T-helper 9 cell (primary cell): ENCODE data around the gene PMFBP1.
"Not testable (repeated sequence)": the region's sequence is repeated elsewhere in the genome, so short reads cannot be mapped to it uniquely, and the experiment has no call there.

Experiments used
- DNase-seq: peaks from one replicate; pipeline ENCODE4 v3.0.0-alpha.2; 2020

Gene PMFBP1

GRCh38 chr16:72098936-72099335 is 73.0 kb downstream of the PMFBP1 start:
- DNase-seq = no peak

- no peak for DNase-seq
Observed at GRCh38 chr16:72094266-72094610, 77.7 kb downstream of the PMFBP1 start.

- DNase-seq = peak; percentile 80
Observed at GRCh38 chr16:72093448-72094265, 78.3 kb downstream of the PMFBP1 start, which contains the start of the genes DHX38 and TXNL4B. TSS of gene DHX38 (plus strand) at chr16:72093847. CDS start at chr16:72096158, 2,311 bp downstream. TSS of gene TXNL4B (minus strand) at chr16:72093620. CDS start at chr16:72090749, 2,871 bp downstream.

DNA sequence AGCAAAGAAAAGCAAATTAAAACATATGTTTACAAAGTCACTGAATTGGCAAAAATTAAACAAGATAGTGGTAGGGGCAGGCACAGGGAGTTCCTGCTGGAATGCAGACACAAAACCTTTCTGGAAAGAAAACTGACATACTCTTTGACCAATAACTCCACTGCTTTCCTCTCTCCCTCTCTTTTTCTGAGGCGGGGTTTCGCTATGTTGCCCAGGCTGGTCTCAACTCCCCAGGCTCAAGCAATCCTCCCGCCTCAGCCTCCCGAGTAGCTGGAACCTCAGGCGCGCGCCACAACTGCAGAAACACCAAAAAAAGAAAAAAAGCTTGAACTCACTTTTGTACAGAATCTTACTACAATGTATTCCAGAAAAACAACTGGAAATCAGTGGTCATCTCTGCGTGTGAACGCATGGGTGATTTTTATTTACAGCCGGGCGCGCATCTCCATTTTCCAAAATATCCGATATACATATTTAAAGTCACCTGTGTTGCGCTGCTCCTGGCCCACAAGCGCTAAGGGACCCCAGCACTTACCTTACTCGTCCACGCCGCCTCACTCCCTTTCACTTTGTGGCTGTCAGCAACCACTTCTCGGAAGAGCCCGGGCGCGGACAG is 79.0 kb downstream of the PMFBP1 start:
- DNase-seq = no peak

DNA sequence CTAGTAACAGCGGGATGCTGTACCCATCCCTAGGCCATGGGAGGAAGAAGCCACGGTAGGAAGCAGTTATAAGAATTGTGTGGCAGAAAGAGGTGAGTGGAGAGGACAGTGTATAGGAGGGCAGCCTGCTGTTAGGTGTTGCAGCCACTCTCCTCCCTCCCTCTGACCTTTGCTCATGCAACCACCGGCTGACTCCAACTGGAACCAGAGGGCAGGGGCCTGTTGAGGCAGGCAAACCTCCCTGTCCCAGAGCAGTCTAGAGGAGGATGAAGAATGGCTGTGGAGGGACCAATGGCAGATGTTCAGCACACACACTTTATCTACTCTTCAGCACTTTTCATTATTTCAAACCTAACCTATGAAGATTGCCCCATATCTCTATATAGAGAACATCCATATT is 80.7 kb downstream of the PMFBP1 start:
- DNase-seq = no peak

DNA sequence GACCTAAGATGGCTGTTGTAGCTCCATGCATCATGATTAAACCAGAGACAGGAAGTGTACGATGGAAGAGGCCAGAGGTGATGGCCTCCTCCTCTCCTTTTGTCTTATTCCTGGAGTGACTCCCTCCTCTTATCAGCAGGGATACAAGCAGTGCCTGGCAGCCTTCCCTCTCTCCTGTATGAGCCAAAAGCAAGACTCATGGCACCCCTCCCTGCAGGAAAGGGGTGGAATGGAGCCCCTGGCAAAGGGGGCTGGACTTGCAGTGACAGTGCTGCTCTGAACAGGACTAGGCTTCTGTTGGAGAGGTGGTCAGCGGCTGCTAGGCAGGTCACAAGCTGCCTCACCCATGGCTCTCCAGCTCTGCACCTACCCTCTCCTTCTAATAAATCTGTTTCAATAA is 87.0 kb downstream of the PMFBP1 start:
- DNase-seq = no peak

DNA sequence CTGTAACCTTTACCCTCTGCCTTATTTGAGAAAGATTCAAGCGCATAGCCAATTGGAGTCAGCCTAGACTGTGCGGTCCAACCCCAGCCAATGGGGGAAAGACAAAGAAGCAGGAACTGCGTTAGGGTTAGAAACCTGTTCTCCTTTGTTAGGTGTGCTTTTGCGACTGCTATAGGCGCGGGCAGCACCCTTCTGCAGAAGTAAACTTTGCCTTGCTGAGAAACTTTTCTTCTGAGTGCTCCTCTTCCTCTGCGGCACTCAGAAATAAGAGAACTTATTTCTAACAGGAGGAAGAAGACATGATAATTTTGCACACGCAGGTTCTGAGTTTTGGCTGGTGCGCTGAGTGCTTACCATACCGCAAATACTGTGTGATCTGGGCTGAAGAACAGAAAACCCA is 87.5 kb downstream of the PMFBP1 start:
- DNase-seq = no peak

GRCh38 chr16:72083778-72084404 is 88.1 kb downstream of the PMFBP1 start:
- no peak for DNase-seq

DNA sequence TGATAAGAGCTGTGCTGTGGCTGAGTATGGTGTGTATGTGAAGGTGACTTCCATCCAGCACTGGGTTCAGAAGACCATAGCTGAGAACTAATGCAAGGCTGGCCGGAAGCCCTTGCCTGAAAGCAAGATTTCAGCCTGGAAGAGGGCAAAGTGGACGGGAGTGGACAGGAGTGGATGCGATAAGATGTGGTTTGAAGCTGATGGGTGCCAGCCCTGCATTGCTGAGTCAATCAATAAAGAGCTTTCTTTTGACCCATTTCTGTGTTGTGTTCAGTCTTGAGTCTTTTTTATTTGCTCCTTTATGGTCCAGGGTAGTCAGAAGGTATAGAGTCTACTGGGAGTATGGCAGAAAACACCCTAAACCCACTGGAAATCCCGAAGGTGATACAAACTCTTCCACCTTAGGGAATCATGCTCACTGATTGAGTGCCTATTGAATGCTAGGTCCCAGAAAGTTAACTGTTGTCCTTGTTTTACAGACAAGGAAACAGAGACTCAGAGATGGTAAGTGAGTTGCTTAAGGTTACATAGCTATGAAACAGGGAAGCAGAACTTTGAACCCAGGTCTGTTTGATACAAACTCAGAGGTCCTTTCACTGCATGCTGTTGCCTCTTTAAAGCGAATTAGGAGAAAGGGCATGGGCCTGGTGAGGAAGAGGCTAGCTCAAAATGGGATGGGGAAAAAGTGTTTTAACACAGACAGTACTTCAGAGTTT is 94.8 kb downstream of the PMFBP1 start:
- not testable (repeated sequence) for DNase-seq

- DNase-seq = not testable (repeated sequence)
Observed at GRCh38 chr16:72075067-72075466, 96.9 kb downstream of the PMFBP1 start.

DNA sequence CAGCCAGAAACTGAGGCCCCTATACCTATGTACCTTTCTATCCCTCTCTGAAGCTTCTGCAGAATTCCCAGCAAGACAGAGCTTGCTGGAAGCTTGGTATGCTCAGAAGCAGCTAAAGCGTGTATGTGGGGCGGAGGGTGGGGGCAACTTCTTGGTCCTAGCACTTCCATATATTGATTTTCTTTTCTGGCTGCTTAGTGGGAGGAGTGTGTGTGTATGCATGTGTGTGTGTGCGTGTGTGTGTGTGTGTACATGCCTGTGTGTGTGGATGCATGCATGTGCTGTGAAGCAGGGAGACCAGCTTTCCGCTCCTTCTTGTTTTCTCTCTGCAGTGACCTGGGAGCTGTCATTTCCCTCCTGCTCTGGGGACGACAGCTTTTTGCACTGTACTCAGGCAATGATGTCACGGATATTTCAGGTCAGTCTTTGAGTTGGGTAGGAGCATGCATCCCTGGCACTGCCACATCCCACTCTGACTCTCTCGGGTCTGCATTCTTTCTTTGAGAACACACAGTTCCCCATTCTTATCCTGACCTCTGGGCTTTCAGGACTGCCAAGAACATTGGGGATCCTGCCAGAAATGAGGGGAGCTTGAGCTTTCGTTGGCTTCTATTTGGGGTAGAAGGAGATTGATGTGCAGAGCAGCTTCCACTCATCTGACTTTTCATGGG is 98.3 kb downstream of the PMFBP1 start:
- DNase-seq = no peak

DNA sequence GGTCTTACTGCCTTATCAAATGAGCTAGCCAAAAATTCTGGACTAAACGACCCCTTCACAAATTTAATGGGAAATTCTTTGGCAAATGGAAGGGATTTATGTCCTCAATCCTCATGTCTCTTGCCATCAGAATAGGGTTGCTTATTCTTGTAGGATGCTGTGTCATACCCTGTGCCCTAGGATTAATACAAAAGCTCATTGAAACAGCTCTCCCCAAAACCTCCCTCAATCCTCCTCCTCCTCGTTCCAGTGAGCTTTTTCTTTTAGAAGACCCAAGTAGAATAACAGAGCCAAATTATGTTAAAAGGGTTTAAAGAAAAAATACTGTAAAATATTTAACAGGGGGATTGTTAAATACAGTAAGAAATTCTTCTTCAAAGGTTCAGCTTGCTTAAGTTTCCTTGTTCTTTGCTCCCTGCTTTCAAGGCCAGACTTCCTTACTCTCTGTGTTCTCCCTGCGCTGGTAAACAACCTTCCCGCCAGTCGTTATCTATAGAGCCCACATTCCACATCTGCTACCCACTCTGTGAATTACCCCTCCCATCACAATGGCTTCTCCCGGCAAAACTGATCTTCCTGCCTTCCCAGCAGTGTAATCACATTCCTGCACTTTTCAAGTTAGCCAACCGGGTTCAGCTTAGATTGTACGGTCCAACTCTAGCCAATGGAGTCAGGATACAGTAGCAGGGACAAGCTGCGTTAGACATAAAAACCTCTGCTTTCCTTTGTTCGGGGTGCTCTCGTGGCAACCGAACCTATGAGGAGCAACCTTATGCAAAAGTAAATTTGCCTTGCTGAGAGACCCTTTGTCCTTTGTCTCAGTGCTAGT is 99.2 kb downstream of the PMFBP1 start:
- DNase-seq = no peak
